ENCODE measurements around the gene SUSD4.

Gene SUSD4

GRCh38 chr1:223175633-223176032 lies 188.3 kb downstream of the SUSD4 start:
- Mint-ChIP-seq H3K27me3 (peaks cover 22 to 24% of the 10 kb centered on the region in 2 donors), H3K27ac (no peak overlapping the region), H3K36me3 (no peaks in the 10 kb centered on the region), H3K9me3 (peaks cover 0 to 2% of the 10 kb centered on the region in 2 donors), H3K4me3 (no peak overlapping the region), H3K4me1 (no peaks in the 10 kb centered on the region)
- no peak for DNase-seq
- ATAC-seq (replicated peaks), result no peak

- Mint-ChIP-seq H3K9me3 (peaks cover 0 to 2% of the 10 kb centered on the region in 2 donors), H3K4me1 (no peaks in the 10 kb centered on the region), H3K27me3 (peaks cover 24 to 25% of the 10 kb centered on the region in 2 donors), H3K4me3 (no peak overlapping the region), H3K36me3 (no peaks in the 10 kb centered on the region), H3K27ac (no peak overlapping the region)
- no peak for ATAC-seq (replicated peaks)
- no peak for DNase-seq
Observed at GRCh38 chr1:223175032-223175431, 188.9 kb downstream of the SUSD4 start.

Data from stimulated activated naive B cell treated with anti-CD40 and anti-IgM and Interleukin-4, amounts not matched to agents 10 μg/mL and 1 μg/mL and 100 μg/mL, for 72 hours (primary cell).